Measurements from ENCODE around the gene MMP2. TPM values are rescaled to one million over a fixed set of nuclear protein-coding genes. Genes with fewer than 3 reads are reported as not detected.

Gene MMP2
- total and polyA plus RNA-seq, 2 of the 13 experiments (the other 11 are each of a cell fraction or from before 2014, with no cell fraction given) = 0.31 to 1.3 TPM

DNA sequence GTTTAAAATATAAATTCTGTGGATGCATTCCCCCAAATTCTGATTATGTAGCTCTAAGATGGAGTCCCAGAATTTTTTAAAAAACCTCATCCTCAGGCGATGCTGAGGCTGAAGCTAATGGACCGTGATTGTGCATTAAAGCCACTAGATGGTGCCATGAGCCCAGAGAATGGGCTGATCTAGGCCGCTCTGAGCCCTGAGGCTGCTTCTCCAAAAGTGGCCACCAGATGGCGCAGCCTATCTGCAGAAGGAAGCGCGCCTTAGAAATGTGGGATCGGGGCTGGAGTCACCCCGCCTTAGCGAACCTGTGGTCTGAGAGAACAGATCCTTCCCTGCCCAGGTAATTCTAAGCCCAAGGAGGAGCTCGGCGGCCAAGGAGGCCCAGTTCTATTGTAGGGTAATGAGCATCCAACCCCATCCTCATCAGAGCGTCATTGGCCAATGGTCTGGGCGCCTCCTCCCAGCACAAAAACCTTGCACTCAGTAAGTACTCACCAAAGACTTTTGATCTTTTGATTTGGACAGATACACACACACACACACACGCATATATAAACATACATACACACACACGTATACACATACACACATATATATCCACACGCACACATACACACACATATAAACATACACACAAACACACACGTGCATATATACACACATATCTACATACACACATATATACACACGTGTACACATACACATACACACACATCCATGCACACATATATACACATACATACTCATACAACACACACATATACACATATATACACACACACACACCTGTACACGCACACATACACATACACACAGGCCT lies 13.7 kb upstream of the MMP2 start (continued):
- TF ChIP-seq ZNF232 (CRISPR knock-in tag; IDR thresholded peaks at IDR 0.05; ENCODE audit: borderline replicate concordance) (no peak; the same call in 1 of the 2 replicates), EP300 (IDR thresholded peaks at IDR 0.05; ENCODE audit: low read depth in 2 of 2, low read length in 2 of 2) (no peak), EP300 (CRISPR knock-in tag; IDR thresholded peaks at IDR 0.05; ENCODE audit: borderline replicate concordance) (no peak), ZSCAN9 (CRISPR knock-in tag; IDR thresholded peaks at IDR 0.05; ENCODE audit: borderline replicate concordance) (peak; percentile 63; the same call in 1 of the 2 replicates), ZNF678 (CRISPR knock-in tag; IDR thresholded peaks at IDR 0.05) (no peak), HCFC1 (IDR thresholded peaks at IDR 0.05; ENCODE audit: low read depth, low read length) (0 out of 2 replicates have a peak, but pooled peaks have one; percentile 33), ZFAT (CRISPR knock-in tag; conservative IDR thresholded peaks at IDR 0.05) (no peak), RORA (CRISPR knock-in tag; IDR thresholded peaks at IDR 0.05) (no peak), GZF1 (CRISPR knock-in tag; IDR thresholded peaks at IDR 0.05) (no peak), ZNF644 (CRISPR knock-in tag; IDR thresholded peaks at IDR 0.05; ENCODE audit: low read depth) (no peak), MBNL3 (CRISPR knock-in tag; conservative IDR thresholded peaks at IDR 0.05) (no peak), MAFG (CRISPR knock-in tag; IDR thresholded peaks at IDR 0.05) (no peak), ZNF329 (CRISPR knock-in tag; IDR thresholded peaks at IDR 0.05; ENCODE audit: low read depth) (no peak), ZNF746 (CRISPR knock-in tag; IDR thresholded peaks at IDR 0.05) (no peak), U2AF1 (optimal IDR thresholded peaks at IDR 0.05; ENCODE audit: low read depth, low read length) (no peak), ZNF619 (CRISPR knock-in tag; IDR thresholded peaks at IDR 0.05) (peak; percentile 81; the same call in 1 of the 2 replicates), SOX6 (IDR thresholded peaks at IDR 0.05) (no peak), SOX6 (CRISPR knock-in tag; IDR thresholded peaks at IDR 0.05) (peak; percentile 20; the same call in 1 of the 2 replicates)
- TF ChIP-seq, protein P1, sequence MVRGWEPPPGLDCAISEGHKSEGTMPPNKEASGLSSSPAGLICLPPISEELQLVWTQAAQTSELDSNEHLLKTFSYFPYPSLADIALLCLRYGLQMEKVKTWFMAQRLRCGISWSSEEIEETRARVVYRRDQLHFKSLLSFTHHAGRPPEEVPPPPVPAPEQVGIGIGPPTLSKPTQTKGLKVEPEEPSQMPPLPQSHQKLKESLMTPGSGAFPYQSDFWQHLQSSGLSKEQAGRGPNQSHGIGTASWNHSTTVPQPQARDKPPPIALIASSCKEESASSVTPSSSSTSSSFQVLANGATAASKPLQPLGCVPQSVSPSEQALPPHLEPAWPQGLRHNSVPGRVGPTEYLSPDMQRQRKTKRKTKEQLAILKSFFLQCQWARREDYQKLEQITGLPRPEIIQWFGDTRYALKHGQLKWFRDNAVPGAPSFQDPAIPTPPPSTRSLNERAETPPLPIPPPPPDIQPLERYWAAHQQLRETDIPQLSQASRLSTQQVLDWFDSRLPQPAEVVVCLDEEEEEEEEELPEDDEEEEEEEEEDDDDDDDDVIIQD (CRISPR knock-in tag; IDR thresholded peaks at IDR 0.05; ENCODE audit: low read depth) = no peak
- TF ChIP-seq, protein P2, sequence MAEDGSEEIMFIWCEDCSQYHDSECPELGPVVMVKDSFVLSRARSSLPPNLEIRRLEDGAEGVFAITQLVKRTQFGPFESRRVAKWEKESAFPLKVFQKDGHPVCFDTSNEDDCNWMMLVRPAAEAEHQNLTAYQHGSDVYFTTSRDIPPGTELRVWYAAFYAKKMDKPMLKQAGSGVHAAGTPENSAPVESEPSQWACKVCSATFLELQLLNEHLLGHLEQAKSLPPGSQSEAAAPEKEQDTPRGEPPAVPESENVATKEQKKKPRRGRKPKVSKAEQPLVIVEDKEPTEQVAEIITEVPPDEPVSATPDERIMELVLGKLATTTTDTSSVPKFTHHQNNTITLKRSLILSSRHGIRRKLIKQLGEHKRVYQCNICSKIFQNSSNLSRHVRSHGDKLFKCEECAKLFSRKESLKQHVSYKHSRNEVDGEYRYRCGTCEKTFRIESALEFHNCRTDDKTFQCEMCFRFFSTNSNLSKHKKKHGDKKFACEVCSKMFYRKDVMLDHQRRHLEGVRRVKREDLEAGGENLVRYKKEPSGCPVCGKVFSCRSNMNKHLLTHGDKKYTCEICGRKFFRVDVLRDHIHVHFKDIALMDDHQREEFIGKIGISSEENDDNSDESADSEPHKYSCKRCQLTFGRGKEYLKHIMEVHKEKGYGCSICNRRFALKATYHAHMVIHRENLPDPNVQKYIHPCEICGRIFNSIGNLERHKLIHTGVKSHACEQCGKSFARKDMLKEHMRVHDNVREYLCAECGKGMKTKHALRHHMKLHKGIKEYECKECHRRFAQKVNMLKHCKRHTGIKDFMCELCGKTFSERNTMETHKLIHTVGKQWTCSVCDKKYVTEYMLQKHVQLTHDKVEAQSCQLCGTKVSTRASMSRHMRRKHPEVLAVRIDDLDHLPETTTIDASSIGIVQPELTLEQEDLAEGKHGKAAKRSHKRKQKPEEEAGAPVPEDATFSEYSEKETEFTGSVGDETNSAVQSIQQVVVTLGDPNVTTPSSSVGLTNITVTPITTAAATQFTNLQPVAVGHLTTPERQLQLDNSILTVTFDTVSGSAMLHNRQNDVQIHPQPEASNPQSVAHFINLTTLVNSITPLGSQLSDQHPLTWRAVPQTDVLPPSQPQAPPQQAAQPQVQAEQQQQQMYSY (CRISPR knock-in tag; IDR thresholded peaks at IDR 0.05) = no peak
- TF ChIP-seq, protein P3, sequence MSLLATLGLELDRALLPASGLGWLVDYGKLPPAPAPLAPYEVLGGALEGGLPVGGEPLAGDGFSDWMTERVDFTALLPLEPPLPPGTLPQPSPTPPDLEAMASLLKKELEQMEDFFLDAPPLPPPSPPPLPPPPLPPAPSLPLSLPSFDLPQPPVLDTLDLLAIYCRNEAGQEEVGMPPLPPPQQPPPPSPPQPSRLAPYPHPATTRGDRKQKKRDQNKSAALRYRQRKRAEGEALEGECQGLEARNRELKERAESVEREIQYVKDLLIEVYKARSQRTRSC (CRISPR knock-in tag; IDR thresholded peaks at IDR 0.05; ENCODE audit: low read depth) = no peak
- TF ChIP-seq, protein P4, sequence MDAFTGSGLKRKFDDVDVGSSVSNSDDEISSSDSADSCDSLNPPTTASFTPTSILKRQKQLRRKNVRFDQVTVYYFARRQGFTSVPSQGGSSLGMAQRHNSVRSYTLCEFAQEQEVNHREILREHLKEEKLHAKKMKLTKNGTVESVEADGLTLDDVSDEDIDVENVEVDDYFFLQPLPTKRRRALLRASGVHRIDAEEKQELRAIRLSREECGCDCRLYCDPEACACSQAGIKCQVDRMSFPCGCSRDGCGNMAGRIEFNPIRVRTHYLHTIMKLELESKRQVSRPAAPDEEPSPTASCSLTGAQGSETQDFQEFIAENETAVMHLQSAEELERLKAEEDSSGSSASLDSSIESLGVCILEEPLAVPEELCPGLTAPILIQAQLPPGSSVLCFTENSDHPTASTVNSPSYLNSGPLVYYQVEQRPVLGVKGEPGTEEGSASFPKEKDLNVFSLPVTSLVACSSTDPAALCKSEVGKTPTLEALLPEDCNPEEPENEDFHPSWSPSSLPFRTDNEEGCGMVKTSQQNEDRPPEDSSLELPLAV (CRISPR knock-in tag; conservative IDR thresholded peaks at IDR 0.05; ENCODE audit: low read depth) = no peak

All from HepG2 (cell line).